Endodermal cell (in vitro differentiated cells): ENCODE results near the gene PTPN1. TPM values are rescaled to one million over a fixed set of nuclear protein-coding genes. Genes with fewer than 3 reads are reported as not detected.

Experiments
- DNase-seq: peaks from one replicate; pipeline ENCODE4 v3.0.0-alpha.2; 2017
- H3K27ac ChIP-seq: 2 replicates; pipeline ENCODE4 v1.5.1; 2013; ENCODE audit warnings: mild to moderate bottlenecking, low read depth, low read length, moderate library complexity
- H3K27me3 ChIP-seq: 2 replicates; pipeline ENCODE4 v1.6.1; 2013; ENCODE audit warnings: mild to moderate bottlenecking, low read length, moderate library complexity; ENCODE audit not compliant: insufficient read depth, control insufficient read depth, poor library complexity, severe bottlenecking
- H3K36me3 ChIP-seq: 2 replicates; pipeline ENCODE4 v1.7.0; 2013; ENCODE audit warnings: mild to moderate bottlenecking, low read length, moderate library complexity; ENCODE audit not compliant: control insufficient read depth, insufficient read depth
- H3K4me1 ChIP-seq: one replicate; pipeline ENCODE4 v1.7.0; 2013; ENCODE audit warnings: low read length; ENCODE audit not compliant: control insufficient read depth, insufficient read depth
- H3K4me3 ChIP-seq: 2 replicates; pipeline ENCODE4 v1.5.1; 2013; ENCODE audit warnings: mild to moderate bottlenecking, low read length, moderate library complexity
- H3K9ac ChIP-seq: 2 replicates; pipeline ENCODE4 v1.6.1; 2013; ENCODE audit warnings: mild to moderate bottlenecking, low read length, moderate library complexity; ENCODE audit not compliant: poor library complexity, severe bottlenecking; ENCODE audit errors: extremely low read depth
- H3K9me3 ChIP-seq: 2 replicates; pipeline ENCODE4 v1.6.1; 2013; ENCODE audit warnings: mild to moderate bottlenecking, low read length, moderate library complexity; ENCODE audit not compliant: control insufficient read depth
- H3K27ac Mint-ChIP-seq: 2 replicates; pipeline ENCODE4 v1.8.0; 2020; ENCODE audit warnings: mixed read lengths
- H3K27me3 Mint-ChIP-seq: 2 replicates; pipeline ENCODE4 v1.8.0; 2021; ENCODE audit warnings: mild to moderate bottlenecking, mixed read lengths; ENCODE audit not compliant: insufficient read depth
- H3K36me3 Mint-ChIP-seq: 2 replicates; pipeline ENCODE4 v1.8.0; 2020; ENCODE audit warnings: low read depth, mixed read lengths
- H3K4me1 Mint-ChIP-seq: 2 replicates; pipeline ENCODE4 v1.8.0; 2020; ENCODE audit warnings: mixed read lengths
- H3K4me3 Mint-ChIP-seq: 2 replicates; pipeline ENCODE4 v1.8.0; 2020; ENCODE audit warnings: mild to moderate bottlenecking, moderate library complexity, mixed read lengths
- H3K9me3 Mint-ChIP-seq: 2 replicates; pipeline ENCODE4 v1.8.0; 2020; ENCODE audit warnings: mild to moderate bottlenecking, mixed read lengths
- CTCF ChIP-seq: fragments of 200-600 bp; sonication (generic); conservative IDR thresholded peaks from 2 replicates; pipeline ENCODE4 v1.5.0; 2021; ENCODE audit warnings: antibody characterized with exemption, mild to moderate bottlenecking
- WGBS, 2 experiments: methylation state at CpG; one replicate each; pipeline versions ENCODE4 v1.1.5 to v1.1.7; 2013; ENCODE audit warnings: missing lambda C conversion rate in 2 of 2, mixed read lengths in 1 of 2; ENCODE audit not compliant: insufficient coverage in 1 of 2, insufficient read length in 1 of 2; 5-methylcytosine and 5-hydroxymethylcytosine counted together
- total RNA-seq, 2 donors: library from RNA; stranded (reverse); fragmentation: NEBNext Ultra II Directional in 1 of 2; extraction: Animal tissue kit (Norgen Biotek cat#: 25700) in 1 of 2; gene quantifications; 2 replicates in 1 of 2; 3 replicates in 1 of 2; pipeline ENCODE4 v1.2.1, GENCODE V29; 2021

Gene PTPN1
- total RNA-seq, 2 donors from 2014 or later, result 25.4 to 28.7 TPM

GRCh38 chr20:50550531-50550930 lies 40.3 kb downstream of the PTPN1 start:
- Histone ChIP-seq H3K4me1 (no peaks in the 10 kb centered on the region), H3K4me3 (no peak overlapping the region), H3K9me3 (no peaks in the 10 kb centered on the region), H3K27ac (no peak overlapping the region), H3K9ac (no peak overlapping the region), H3K36me3 (peaks cover 3% of the 10 kb centered on the region), H3K27me3 (no peaks in the 10 kb centered on the region)
- 96% methylated on average over 2 of the region's 2 CpGs for WGBS, 2 experiments
- H3K36me3 Mint-ChIP-seq, result peaks cover 4% of the 10 kb centered on the region
- DNase-seq, result no peak
- no peaks in the 10 kb centered on the region for H3K4me1 Mint-ChIP-seq
- H3K27ac Mint-ChIP-seq, result no peak overlapping the region
- H3K9me3 Mint-ChIP-seq, result no peaks in the 10 kb centered on the region
- TF ChIP-seq CTCF, result no peak
- no peaks in the 10 kb centered on the region for H3K27me3 Mint-ChIP-seq
- H3K4me3 Mint-ChIP-seq, result no peak overlapping the region

DNA sequence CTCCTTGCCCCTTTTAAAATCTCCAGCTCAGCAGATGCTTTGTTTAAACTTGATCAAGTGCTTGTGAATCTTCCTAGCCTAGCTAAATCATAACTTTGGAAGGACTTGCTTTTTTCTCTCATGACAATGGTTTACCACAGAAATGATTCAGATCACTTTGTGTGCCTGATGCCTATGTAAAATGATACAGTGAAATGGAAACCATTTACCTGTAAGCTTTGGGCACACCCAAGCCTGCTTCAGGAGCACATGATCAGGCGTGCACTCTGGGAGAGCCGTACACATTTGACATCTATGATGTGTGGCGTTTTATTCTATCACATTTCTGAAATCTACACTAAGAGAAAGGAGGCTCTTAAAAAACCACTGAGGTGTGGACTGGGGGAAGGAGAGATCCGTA lies 41.1 kb downstream of the PTPN1 start:
- no peak overlapping the region for H3K9ac ChIP-seq
- H3K4me3 ChIP-seq, result no peak overlapping the region
- H3K9me3 ChIP-seq, result no peaks in the 10 kb centered on the region
- 90 to 91% methylated on average over 2 to 4 of the region's 4 CpGs for WGBS, 2 experiments
- no peaks in the 10 kb centered on the region for H3K4me1 ChIP-seq
- peaks cover 3% of the 10 kb centered on the region for H3K36me3 ChIP-seq
- no peak overlapping the region for H3K4me3 Mint-ChIP-seq
- no peaks in the 10 kb centered on the region for H3K4me1 Mint-ChIP-seq
- no peak for DNase-seq
- H3K27ac Mint-ChIP-seq, result no peak overlapping the region
- no peak for TF ChIP-seq CTCF
- H3K9me3 Mint-ChIP-seq, result no peaks in the 10 kb centered on the region
- peaks cover 4% of the 10 kb centered on the region for H3K36me3 Mint-ChIP-seq
- no peak overlapping the region for H3K27ac ChIP-seq
- no peaks in the 10 kb centered on the region for H3K27me3 Mint-ChIP-seq
- no peaks in the 10 kb centered on the region for H3K27me3 ChIP-seq

GRCh38 chr20:50552979-50553378 lies 42.8 kb downstream of the PTPN1 start:
- no peak for TF ChIP-seq CTCF
- DNase-seq, result no peak
- Histone ChIP-seq H3K4me3 (no peak overlapping the region), H3K27me3 (no peaks in the 10 kb centered on the region), H3K36me3 (peaks cover 7% of the 10 kb centered on the region), H3K27ac (no peak overlapping the region), H3K9ac (no peak overlapping the region), H3K9me3 (no peaks in the 10 kb centered on the region), H3K4me1 (no peaks in the 10 kb centered on the region)
- Mint-ChIP-seq H3K4me1 (no peaks in the 10 kb centered on the region), H3K36me3 (no peaks in the 10 kb centered on the region), H3K9me3 (no peaks in the 10 kb centered on the region), H3K27me3 (no peaks in the 10 kb centered on the region), H3K27ac (no peak overlapping the region), H3K4me3 (no peak overlapping the region)
- 93 to 95% methylated on average over 3 of the region's 3 CpGs for WGBS, 2 experiments
